Adrenal gland (tissue), 5 donors: ENCODE measurements around the gene PRAF2.

Experiments
- POLR2A ChIP-seq, 2 donors: fragments of 450-650 bp; IDR thresholded peaks; one replicate each; pipeline ENCODE4 v1.6.1; 2017; ENCODE audit warnings: antibody characterized with exemption in 2 of 2, mild to moderate bottlenecking in 2 of 2, moderate library complexity in 1 of 2
- TF ChIP-seq, protein P1 (sequence below), 6 experiments: fragments of 450-650 bp in 4 of 6; fragments of 200-600 bp in 2 of 6; sonication (generic) in 1 of 6; IDR thresholded peaks; 1 replicate in 5 of 6; 2 replicates in 1 of 6; pipeline versions ENCODE4 v1.5.1 to v1.8.0; 2016 to 2021; ENCODE audit warnings: antibody characterized with exemption in 6 of 6, mild to moderate bottlenecking in 2 of 6, moderate library complexity in 1 of 6
- donor health status: DM: no; HTN: no; CAD: no.

DNA sequence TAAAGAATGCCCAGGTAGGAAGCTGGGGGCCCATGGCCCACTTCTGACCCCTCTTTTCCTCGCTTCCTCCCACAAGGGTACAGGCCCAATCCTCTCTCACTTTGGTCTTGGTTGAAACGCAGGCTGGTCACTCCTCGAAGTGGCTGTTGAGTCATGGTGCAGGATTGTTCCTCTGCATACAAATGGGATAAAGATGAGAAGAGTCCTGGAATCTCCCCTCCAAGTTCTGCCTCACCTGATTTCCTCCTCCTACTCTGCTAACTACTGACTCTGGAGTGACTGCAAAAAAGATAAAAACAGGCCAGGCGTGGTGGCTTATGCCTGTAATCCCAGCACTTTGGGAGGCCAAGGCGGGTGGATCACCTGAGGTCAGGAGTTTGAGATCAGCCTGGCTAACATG, 4.1 kb upstream of the PRAF2 start:
- no peak for TF ChIP-seq POLR2A (IDR thresholded peaks at IDR 0.05)
- TF ChIP-seq, protein P1, sequence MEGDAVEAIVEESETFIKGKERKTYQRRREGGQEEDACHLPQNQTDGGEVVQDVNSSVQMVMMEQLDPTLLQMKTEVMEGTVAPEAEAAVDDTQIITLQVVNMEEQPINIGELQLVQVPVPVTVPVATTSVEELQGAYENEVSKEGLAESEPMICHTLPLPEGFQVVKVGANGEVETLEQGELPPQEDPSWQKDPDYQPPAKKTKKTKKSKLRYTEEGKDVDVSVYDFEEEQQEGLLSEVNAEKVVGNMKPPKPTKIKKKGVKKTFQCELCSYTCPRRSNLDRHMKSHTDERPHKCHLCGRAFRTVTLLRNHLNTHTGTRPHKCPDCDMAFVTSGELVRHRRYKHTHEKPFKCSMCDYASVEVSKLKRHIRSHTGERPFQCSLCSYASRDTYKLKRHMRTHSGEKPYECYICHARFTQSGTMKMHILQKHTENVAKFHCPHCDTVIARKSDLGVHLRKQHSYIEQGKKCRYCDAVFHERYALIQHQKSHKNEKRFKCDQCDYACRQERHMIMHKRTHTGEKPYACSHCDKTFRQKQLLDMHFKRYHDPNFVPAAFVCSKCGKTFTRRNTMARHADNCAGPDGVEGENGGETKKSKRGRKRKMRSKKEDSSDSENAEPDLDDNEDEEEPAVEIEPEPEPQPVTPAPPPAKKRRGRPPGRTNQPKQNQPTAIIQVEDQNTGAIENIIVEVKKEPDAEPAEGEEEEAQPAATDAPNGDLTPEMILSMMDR (IDR thresholded peaks at IDR 0.05): no peak
